ENCODE measurements around the gene KIAA0232.
"Not testable (repeated sequence)": the region's sequence is repeated elsewhere in the genome, so short reads cannot be mapped to it uniquely, and the experiment has no call there.

The KIAA0232 gene

GRCh38 chr4:6887591-6888371 is 105.3 kb downstream of the KIAA0232 start:
- no peak for DNase-seq

DNA sequence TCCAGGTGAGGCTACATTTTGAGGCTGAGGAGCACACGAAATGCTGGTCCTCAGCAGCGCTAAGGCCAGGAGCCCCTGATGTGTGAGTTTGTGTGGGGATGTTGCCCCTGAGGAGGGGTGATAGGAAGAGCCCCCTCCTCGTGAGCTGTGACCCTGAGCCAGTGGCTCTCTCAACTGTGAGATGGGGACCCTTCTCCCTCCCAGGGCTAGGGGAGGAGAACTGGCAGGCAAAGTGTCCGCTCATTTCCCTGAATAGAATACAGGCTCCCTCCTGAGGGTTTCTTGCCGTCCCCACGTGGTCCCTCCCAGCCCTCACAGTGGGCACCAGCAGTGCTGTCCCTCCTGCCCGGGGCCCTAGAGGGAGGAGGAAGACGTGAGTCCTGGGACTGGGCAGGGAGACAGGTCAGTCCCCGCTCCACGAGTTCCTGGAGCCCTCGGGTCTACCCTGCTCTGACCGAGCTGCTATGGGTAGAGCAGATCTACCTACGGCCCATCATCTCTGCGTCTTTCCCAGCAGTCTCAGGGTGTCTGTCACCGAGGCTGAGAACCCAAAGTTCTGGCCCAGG is 106.1 kb downstream of the KIAA0232 start:
- no peak for DNase-seq

DNA sequence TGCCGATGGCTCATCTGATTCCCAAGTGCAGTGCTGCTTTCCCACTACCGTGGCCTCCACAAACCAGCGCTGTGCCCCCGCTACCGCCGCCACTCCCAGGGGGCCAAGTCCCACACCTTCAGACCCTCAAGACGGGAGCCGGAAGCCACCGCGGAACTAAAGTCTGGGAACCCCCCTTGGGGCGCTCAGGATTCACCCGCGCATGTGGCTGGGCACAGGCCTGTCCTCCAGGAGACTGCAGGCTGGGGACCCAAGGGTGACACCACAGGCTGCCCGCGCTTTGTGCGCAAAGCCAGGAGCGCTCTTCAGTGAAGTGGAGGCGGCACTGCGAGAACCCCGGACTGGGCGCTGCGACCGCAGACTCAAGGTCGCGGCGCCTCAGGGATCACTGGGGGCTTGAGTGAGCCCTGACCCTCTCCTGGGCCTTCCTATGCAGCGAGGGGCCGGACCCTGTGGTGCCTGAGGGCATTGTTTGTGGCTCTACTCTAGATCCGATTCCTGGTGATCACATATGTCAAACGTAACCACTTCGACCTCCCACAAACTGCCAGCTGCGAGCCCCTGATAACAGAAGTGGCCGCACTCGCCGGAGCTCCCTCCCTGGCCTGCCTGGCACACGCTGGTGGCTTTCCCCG is 106.7 kb downstream of the KIAA0232 start:
- DNase-seq: no peak

DNA sequence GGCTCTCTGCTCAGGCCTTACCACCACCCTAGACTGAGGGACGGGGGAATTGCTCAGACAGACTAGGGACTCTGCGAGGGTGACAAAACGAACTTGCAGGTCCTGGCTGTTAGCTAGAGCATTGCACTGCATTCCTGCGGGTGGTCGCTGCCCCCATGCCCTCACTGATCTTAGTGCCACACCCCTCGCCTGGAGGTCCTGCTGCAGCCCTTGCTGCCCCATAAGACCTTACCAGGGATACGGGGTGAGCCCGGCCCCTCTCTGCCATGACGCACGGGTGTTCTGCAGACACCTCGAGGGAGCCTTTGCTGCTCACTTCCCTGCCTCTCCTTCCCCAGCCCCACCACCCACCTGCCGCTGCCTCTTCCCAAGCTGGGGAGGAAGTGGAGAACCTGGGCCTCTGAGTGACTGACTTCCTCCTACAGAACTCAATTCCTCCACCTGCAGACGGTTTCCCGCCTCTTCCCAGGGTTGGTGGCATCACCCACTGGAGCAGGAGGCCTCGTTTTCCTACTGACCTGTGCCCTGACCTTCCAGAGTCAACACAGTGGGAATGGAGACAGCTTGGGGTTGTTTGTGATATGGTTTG is 107.3 kb downstream of the KIAA0232 start:
- no peak for DNase-seq

GRCh38 chr4:6890358-6890757 is 107.8 kb downstream of the KIAA0232 start:
- no peak for DNase-seq

DNA sequence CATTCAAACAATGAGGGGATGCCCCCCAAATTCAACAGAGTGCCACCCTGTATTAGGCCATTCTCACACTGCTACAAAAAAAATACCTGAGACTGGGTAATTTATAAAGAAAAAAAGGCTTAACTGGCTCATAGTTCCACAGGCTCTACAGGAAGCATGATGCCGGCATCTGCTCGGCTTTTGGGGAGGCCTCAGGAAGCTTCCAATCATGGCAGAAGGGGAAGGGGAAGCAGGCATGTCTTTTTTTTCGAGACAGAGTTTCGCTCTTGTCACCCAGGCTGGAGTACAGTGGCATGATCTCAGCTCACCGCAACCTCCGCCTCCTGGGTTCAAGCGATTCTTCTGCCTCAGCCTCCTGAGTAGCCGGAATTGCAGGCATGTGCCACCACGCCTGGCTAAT is 108.4 kb downstream of the KIAA0232 start:
- DNase-seq: not testable (repeated sequence)

DNA sequence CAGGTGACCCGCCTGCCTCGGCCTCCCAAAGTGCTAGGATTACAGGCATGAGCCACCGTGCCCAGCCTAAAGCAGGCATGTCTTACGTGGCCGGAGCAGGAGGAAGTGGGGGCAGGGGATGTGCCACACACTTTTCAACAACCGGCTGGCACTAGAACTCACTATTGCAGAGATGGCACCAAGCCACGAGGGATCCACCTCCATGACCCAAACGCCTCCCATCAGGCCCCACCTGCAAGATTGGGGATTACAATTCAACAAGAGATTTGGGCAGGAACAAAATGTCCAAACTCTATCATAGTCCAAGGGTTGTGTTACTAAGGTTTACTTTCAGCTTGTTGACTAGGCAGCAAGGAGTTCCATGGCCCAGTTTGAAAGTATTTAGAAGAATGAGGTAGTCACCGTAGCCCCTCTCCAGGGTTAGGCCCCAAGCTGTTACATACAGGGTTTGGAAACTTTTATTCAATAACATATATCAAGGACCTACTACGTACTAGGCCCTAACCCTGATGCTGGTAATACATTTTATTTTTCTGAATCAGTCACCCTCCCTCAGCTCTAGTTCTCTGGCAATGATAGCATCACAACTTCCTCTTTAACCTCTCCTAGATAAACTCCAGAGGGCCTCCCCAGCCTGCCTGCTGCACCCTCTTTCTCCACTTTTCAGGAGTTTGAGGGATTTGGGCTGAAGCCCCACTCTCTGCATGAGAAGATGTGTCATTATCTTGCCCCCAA is 109.1 kb downstream of the KIAA0232 start:
- no peak for DNase-seq

GRCh38 chr4:6892190-6892908 is 109.8 kb downstream of the KIAA0232 start:
- no peak for DNase-seq

DNA sequence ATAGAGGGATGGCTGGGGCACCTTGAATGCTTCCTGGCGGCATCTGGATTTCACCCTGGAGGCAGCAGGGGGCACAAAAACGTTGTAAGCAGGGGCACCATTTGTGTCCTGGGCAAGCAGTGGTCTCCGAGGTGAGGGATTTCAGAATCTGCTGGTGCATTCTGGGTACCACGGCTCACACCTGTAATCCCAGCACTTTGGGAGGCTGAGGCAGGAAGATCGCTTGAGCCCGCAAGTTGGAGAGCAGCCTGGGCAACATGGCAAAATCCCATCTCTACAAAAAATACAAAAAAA is 110.3 kb downstream of the KIAA0232 start:
- no peak for DNase-seq

DNA sequence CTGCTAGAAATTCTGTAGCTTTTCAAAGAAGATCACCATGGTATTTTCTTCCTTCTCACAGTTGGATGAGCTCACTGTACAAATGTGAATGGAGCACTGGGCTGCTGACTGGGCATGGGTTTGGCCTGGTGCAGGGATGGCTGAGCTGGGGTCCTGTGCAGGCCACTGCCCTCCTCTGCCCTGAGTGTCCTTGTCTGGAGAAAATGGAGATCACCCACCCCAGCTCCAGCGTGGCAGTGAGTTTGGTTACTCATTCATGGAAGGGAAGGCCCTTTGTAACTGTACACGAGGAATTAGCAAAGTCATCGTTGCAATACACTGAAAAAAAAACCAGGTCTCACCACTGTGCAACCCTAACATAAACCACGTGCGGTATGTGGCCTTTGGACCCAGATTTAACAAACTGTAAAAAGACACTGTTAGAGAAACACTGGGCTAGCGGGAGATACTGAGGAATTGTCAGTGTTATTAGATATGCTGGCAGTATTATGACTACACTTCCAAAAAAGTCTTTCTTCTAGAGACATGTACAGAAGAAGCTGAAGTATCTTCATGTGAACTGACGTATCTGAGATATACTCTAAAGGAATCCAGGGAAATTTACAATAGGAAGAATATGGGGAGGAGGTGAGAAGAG is 111.0 kb downstream of the KIAA0232 start:
- no peak for DNase-seq

DNA sequence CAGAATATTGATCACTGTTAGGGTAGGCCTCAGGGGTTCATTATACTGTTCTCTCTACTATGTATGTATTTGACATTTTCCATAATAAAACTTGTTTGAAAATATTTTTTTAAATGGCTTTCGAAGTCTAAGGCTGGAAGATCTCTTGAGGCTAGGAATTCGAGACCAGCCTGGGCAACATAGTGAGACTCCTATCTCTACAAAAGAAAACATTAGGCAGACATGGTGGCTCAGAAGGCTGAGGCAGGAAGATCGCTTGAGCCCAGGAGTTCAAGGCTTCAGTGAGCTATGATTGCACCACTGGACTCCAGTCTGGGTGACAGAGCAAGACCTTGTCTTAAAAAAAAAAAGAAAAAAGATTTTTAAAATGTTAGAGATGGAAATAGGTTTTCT is 111.6 kb downstream of the KIAA0232 start:
- DNase-seq: no peak

GRCh38 chr4:6894528-6895498 is 112.3 kb downstream of the KIAA0232 start:
- DNase-seq: no peak

- DNase-seq: no peak
These were observed 113.5 kb downstream of the KIAA0232 start for GRCh38 chr4:6896035-6896434.

DNA sequence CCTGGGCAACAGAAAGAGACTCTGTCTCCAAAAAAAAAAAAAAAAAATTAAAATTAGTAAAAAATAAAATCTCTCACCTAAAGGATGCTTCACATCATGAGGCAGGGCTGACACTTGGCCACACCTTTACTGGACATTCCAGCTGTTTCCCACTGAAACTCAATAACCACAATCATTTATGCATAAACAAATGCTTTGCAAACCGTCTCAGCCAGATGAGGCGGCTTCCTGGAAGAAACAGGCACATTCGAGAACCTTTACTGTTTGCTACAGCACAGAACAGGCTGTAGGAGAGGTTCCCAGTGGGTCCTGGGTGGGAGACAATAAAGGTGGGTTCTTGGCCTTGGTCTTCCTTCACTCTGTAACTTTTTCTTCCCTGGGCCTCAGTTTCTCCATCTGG is 116.2 kb downstream of the KIAA0232 start:
- DNase-seq: no peak

DNA sequence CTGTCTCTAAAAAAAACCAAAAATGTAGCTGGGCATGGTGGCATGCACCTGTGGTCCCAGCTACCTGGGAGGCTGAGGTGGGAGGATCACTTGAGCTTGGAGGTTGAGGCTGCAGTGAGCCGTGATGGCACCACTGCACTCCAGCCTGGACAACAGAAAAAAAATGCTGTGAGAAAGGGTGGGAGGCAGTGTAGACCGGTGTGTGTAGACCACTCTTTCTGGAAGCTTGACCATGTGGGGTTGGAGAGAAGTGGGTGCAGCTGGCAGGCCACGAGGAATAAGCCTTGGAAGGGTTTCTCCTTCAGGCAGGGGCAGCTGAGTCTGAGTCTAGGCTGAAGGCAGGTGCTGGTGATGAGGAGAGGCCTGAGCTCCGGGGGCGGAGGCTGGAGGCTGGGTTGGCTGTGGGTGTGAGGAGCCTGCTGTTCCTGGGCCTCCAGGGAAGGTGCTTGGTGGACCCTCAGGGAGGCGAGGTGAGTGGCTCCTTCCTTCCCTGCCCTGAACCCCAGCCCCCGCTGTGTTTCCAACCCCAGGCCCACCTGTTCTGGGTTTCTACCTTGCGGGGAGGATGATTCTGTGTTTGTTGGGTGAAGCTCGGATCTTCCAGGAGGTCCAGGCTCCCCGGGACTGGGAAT is 117.8 kb downstream of the KIAA0232 start:
- no peak for DNase-seq

GRCh38 chr4:6900956-6901355 is 118.4 kb downstream of the KIAA0232 start:
- no peak for DNase-seq

- DNase-seq: no peak
These were observed 119.3 kb downstream of the KIAA0232 start for GRCh38 chr4:6901669-6902317.

- no peak for DNase-seq
These were observed 120.0 kb downstream of the KIAA0232 start for GRCh38 chr4:6902318-6903042.
